ENCODE results near the gene FAM118B. TPM values are rescaled to one million over a fixed set of nuclear protein-coding genes. Genes with fewer than 3 reads are reported as not detected.

Gene FAM118B
- total RNA-seq, 1 donor from 2014 or later: 24.8 TPM

Other genes starting within 250 kb of the FAM118B start
- 23.5 and 157 TPM in 2 replicates for gene CDON, start 148.9 kb upstream of the FAM118B start, total RNA-seq (ENCODE audit: low replicate concordance)
- 25.3 and 41.7 TPM in 2 replicates for gene RPUSD4, start 132 bp upstream of the FAM118B start, total RNA-seq (ENCODE audit: low replicate concordance)
- gene SRPRA, start 57.1 kb downstream of the FAM118B start, total RNA-seq (ENCODE audit: low replicate concordance): 76.6 and 105 TPM in 2 replicates
- gene FOXRED1, start 57.4 kb downstream of the FAM118B start, total RNA-seq (ENCODE audit: low replicate concordance): 32.5 and 49.6 TPM in 2 replicates
- 10.4 and 11.7 TPM in 2 replicates for gene TIRAP, start 71.3 kb downstream of the FAM118B start, total RNA-seq (ENCODE audit: low replicate concordance)
- 9.8 and 17.6 TPM in 2 replicates for gene DCPS, start 92.3 kb downstream of the FAM118B start, total RNA-seq (ENCODE audit: low replicate concordance)
- gene ST3GAL4, start 143.9 kb downstream of the FAM118B start, total RNA-seq (ENCODE audit: low replicate concordance): 18.6 and 19.1 TPM in 2 replicates

All from type B pancreatic cell (in vitro differentiated cells).